Erythroblast (primary cell): ENCODE results near the gene GH1.
"Not testable (repeated sequence)": the region's sequence is repeated elsewhere in the genome, so short reads cannot be mapped to it uniquely, and the experiment has no call there.

Source experiments
- GATA1 ChIP-seq: IDR thresholded peaks from 2 replicates; pipeline ENCODE4 v1.6.1; 2011; ENCODE audit warnings: low read depth, mild to moderate bottlenecking, control low read depth, low read length, moderate library complexity
- POLR2A ChIP-seq: IDR thresholded peaks from 2 replicates; pipeline ENCODE4 v1.6.1; 2011; ENCODE audit warnings: mild to moderate bottlenecking, low read length

DNA sequence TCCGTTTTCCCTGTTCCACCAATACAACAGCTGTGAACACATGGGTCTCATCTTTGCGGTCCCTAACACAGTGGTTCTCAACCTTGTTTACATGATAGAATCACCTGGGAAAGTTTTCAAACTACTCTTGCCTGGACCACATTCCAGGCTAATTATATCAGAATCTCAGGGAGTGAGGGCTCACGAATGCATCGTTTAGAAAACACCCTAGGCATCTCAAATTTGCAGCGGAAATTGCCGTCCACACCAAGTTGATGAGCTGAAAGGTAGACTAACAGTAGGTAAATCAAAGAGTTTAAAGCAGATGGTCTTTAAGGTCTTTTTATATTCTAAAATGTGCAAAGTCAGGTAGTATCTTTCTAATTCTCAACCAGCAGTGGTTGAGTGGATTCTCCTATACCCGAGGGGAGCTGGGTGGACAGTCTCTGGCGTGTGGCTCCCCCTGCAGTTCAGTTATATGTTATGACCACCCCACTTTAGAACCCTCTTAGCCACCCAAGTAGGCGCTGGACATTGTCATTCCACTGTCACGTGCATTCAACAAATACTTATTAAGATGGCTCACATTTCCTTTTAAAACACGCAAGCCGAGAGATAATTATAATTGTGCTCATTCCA is 11.4 kb downstream of the GH1 start:
- TF ChIP-seq POLR2A, GATA1: not testable (repeated sequence)
